SH-SY5Y (cell line): ENCODE results near the gene LRMDA.

Experiments
- GATA2 ChIP-seq: IDR thresholded peaks from 2 replicates; pipeline ENCODE4 v1.6.1; 2011; ENCODE audit warnings: mild to moderate bottlenecking, low read depth, low read length
- GATA3 ChIP-seq: IDR thresholded peaks from 2 replicates; pipeline ENCODE4 v1.6.1; 2011; ENCODE audit warnings: low read depth, mild to moderate bottlenecking, low read length, moderate library complexity

DNA sequence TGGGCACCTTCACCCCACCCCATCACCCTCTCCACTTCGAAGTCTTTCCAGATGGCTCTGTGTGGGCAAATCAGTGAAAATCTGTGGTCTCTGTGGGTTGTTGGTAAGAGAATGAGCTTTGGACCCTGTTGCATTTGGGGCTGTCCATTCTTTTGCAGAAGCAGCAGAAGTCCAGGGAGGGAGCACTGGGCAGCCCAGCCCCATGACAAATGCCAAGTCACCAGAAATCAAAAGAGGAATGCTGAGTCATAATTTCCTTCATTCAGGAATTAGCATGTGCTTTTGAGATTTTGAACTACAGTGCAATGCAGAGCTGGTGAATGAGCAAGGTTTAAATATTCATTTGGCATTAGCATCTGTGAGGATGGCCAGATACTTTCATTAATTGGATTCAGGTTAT lies 556.2 kb downstream of the LRMDA start:
- TF ChIP-seq GATA3 (no peak), GATA2 (no peak)
